ENCODE results near the gene MOG.

MOG gene

GRCh38 chr6:29678114-29678513 is 21.2 kb downstream of the MOG start:
- no peak for DNase-seq

- no peak for DNase-seq
Measured at GRCh38 chr6:29679962-29680361, 23.1 kb downstream of the MOG start.

- DNase-seq: no peak
Measured at GRCh38 chr6:29680416-29680815, 23.5 kb downstream of the MOG start.

- no peak for DNase-seq
Measured at GRCh38 chr6:29680904-29681303, 24.0 kb downstream of the MOG start, which contains the start of gene ZFP57. Gene ZFP57, minus strand, starts transcription at chr6:29681152. Its CDS starts 4,149 bp downstream, at chr6:29677003.

GRCh38 chr6:29681811-29682210 is 24.9 kb downstream of the MOG start:
- DNase-seq: no peak

GRCh38 chr6:29685718-29686326 is 28.9 kb downstream of the MOG start:
- DNase-seq: no peak

GRCh38 chr6:29694637-29695036 is 37.7 kb downstream of the MOG start:
- DNase-seq: no peak

GRCh38 chr6:29696147-29697125 is 39.5 kb downstream of the MOG start:
- DNase-seq: no peak

GRCh38 chr6:29702519-29703103 is 45.7 kb downstream of the MOG start:
- DNase-seq: peak; percentile 68

GRCh38 chr6:29705389-29706231 is 48.7 kb downstream of the MOG start:
- DNase-seq: peak; percentile 27

GRCh38 chr6:29708432-29709179 is 51.7 kb downstream of the MOG start:
- peak; percentile 77 for DNase-seq

- DNase-seq: no peak
Measured at GRCh38 chr6:29709188-29709587, 52.3 kb downstream of the MOG start.

GRCh38 chr6:29710281-29710941 is 53.5 kb downstream of the MOG start:
- peak; percentile 23 for DNase-seq

GRCh38 chr6:29720863-29721262 is 64.0 kb downstream of the MOG start:
- peak; percentile 17 for DNase-seq

All from activated CD4-positive, alpha-beta T cell treated with anti-CD3 and anti-CD28 coated beads, Interleukin-2, amount 50 U/mL, for 16 hours (primary cell).